SK-N-SH (cell line): ENCODE measurements around the gene VPS9D1.

Experiments used
- CTCF ChIP-seq: fragments of 200-600 bp; sonication (generic); IDR thresholded peaks from 2 replicates; pipeline ENCODE4 v1.6.1; 2017; ENCODE audit warnings: antibody characterized with exemption, mild to moderate bottlenecking, moderate library complexity
- EP300 ChIP-seq, 2 experiments: IDR thresholded peaks; 2 replicates each; pipeline versions ENCODE4 v1.4.0 to v1.6.1; 2012; ENCODE audit warnings: borderline replicate concordance in 1 of 2, low read depth in 1 of 2, low read length in 1 of 2
- EZH2phosphoT487 ChIP-seq: fragments of 200-600 bp; sonication (generic); IDR thresholded peaks from 2 replicates; pipeline ENCODE4 v1.6.1; 2017; ENCODE audit warnings: low read depth, mixed run types, mild to moderate bottlenecking, antibody characterized with exemption, moderate library complexity, borderline replicate concordance
- RAD21 ChIP-seq: IDR thresholded peaks from 2 replicates; pipeline ENCODE4 v1.6.1; 2012; ENCODE audit warnings: mild to moderate bottlenecking, low read length

- TF ChIP-seq CTCF (no peak), EP300 (IDR thresholded peaks at IDR 0.05; ENCODE audit: borderline replicate concordance in 1 of 2, low read depth in 1 of 2, low read length in 1 of 2) (no peak), RAD21 (no peak), EZH2phosphoT487 (no peak)
These were observed 16.4 kb downstream of the VPS9D1 start for GRCh38 chr16:89704281-89704680.
